T47D (cell line): ENCODE results near the gene ANXA1.
A peak's percentile ranks its signal among the peaks of the same experiment; 100 is the strongest.
"Not testable (repeated sequence)": the region's sequence is repeated elsewhere in the genome, so short reads cannot be mapped to it uniquely, and the experiment has no call there.

Experiments
- DNase-seq, 2 experiments: peaks; one replicate each; pipeline versions ENCODE4 v3.0.0 to v3.0.0-alpha.2; 2011 to 2012; ENCODE audit warnings: low read depth in 1 of 2, low spot score in 1 of 2
- JUND ChIP-seq: IDR thresholded peaks from 2 replicates; pipeline ENCODE4 v1.6.1; 2012; ENCODE audit warnings: low read depth
- in situ Hi-C: cut with HindIII; loops from 2 replicates; pipeline ENCODE4 v1.10.0; 2016; ENCODE audit warnings: low sequenced_read_pairs, low pct_unique_long_range_greater_than_20kb

The ANXA1 gene

GRCh38 chr9:73182928-73183327 is 31.3 kb downstream of the ANXA1 start:
- DNase-seq = no peak
- in situ Hi-C loops = no loop called here
- no peak for TF ChIP-seq JUND

DNA sequence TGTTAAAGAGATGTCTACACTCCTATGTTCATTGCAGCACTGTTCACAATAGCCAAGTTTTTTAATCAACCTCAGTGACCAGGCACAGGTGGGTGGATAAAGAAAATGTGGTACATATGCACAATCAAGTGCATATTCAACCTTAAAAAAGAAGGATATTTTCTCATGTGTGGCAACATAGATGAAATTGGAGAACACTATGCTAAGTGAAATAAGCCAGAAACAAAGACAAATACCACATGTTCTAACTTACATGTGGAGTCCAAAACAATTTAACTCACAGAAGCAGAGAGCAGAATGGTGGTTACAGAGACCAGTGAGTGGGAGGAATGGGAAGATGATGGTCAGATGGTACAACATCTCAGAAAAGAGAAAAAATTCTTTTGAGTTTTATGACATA is 31.8 kb downstream of the ANXA1 start:
- in situ Hi-C loops = no loop called here
- no peak for DNase-seq
- no peak for TF ChIP-seq JUND

DNA sequence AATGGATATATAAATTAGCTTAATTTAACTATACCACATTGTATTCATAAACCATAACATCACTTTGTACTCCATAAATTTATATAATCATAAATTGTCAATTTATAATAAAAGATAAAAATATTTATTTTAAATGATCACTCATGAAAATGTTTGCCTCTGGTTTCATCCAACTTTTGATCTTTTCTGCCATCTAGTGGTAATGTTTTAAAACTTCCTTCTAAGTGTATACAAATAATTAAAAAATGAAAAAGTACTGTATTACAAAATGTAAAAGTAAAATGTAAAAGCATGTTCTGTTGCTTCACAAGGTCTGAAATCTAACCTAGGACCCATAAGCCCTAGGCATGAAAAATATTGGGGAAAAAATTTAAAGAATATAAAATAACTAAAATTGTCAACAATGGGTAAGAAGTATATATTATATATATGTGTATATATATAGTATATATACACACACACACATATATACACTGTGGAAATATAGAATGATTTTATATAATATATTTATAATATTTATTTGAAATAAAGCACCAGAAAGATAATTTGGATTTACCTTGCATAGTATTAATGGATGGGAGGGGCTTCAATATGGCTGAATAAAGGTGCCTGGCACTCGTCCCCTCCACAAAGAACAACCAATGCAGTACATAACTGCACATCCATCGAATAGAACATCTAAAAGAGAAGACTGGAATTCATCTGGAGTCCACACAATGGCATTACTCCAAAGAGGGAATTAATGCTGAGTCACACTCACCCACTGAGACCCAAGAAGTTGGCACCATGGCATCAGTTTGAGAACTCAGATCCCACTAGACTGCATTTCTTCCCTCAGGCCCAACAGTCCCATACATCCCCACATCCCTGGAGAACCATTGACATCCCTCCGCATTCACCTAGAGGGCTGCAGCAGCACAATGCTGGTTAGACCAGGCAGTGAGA is 32.5 kb downstream of the ANXA1 start:
- in situ Hi-C loops = no loop called here
- DNase-seq = peak in 1 of 2 experiments; percentile 56
- no peak for TF ChIP-seq JUND

- DNase-seq, in situ Hi-C loops: not testable (repeated sequence)
Observed at GRCh38 chr9:73191109-73191508, 39.4 kb downstream of the ANXA1 start.

- in situ Hi-C loops = no loop called here
- no peak for DNase-seq
- TF ChIP-seq JUND = no peak
Observed at GRCh38 chr9:73194284-73194683, 42.6 kb downstream of the ANXA1 start.

DNA sequence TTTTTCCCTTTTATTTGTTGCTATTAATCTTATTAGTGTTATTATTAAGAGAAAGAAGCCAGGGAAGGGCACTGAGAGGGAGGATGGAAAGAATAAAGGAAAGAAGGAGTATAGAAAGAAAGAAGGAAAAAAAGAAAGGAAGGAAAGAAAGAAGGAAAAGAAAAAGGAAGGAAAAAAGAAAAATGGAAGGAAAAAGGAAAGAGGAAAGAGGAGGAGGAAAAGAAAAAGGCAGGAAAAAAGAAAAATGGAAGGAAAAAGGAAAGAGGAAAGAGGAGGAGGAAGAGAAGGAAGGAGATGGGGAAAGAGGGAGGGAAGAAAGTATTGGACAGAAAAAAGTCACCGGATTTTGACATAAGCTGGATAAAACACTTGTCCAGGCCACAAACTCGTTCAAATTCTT is 47.8 kb downstream of the ANXA1 start:
- in situ Hi-C loops = no loop called here
- no peak for TF ChIP-seq JUND

GRCh38 chr9:73199886-73200285 is 48.2 kb downstream of the ANXA1 start:
- in situ Hi-C loops = no loop called here
- DNase-seq = peak in 1 of 2 experiments; percentile 70

More for the DNA sequence above, 47.8 kb downstream of the ANXA1 start:
- no peak for DNase-seq

DNA sequence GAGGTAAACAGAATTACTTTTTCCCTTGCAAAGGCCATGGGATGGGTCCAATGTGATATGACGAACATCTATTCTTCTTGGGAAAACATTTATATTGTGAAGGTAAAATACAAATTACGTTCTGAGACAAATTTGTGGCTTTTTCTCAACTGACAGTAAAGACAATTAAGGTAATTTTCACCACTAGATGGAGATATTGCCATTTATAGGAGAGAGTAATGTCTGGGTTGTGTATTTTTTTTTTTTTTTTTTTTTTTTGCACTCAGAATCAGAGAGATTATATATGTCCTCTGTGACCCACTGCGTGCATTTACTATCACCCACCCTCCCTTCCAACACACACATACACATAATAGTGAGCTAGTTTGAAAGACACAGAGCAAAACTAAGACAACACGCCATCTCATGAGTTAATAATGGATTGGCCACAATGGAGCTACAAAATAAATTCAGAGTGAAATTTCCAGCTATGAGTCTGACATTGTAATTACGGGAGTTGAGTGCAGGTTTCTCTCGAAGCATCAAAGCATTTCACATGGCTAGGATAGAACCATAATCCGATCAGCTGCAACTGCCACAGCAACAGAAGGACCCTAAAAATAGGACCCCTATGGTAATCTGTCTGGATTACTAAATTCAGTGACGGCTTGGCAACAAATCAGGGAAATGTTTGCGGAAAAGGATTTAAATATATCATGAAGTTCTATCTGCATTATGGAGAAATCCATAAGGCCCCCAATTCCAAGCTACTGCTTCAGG is 49.2 kb downstream of the ANXA1 start:
- in situ Hi-C loops = no loop called here

More at GRCh38 chr9:73199886-73200285, 48.2 kb downstream of the ANXA1 start:
- no peak for TF ChIP-seq JUND

GRCh38 chr9:73202980-73203379 is 51.3 kb downstream of the ANXA1 start:
- DNase-seq = no peak
- no peak for TF ChIP-seq JUND
- in situ Hi-C loops = no loop called here

More for the DNA sequence above, 49.2 kb downstream of the ANXA1 start:
- TF ChIP-seq JUND = no peak
- peak in 1 of 2 experiments; percentile 37 for DNase-seq

DNA sequence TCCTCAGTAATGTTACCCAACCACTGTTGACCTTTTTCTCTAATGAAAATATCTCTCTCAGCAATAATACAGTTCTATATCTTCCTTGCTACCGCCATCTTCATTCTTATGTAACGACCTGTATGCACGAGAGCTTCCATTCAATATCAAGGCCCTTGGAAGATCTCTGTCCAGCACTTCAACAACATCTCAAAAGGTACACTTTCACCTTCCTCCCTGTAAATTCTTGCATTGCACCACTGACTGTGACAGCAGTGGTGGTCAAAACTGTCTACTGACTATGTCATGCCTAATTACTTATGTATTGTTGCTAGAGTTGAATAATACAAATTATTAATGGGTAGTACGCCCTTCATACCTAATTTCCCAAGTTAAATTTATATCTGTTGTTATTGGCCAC is 53.3 kb downstream of the ANXA1 start:
- no peak for TF ChIP-seq JUND
- DNase-seq = no peak
- in situ Hi-C loops = no loop called here

DNA sequence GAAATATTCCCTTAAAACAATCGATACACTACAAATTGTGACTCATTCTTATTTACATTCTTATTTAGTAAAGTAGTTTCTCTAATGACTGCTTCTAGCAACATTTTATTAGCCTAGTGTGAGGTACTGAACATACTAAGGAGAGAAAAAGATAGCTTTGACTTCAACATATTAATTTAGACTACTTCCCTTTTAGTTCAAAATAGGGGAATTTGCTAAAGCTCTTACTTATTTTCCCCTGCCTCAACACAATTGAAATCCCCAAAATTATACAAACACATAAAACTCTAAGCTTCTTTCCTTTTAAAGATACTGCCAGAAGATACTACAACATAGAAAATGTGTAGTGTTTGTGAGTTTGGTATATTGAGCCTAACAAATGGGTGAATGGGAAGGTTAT is 55.2 kb downstream of the ANXA1 start:
- TF ChIP-seq JUND = no peak
- no peak for DNase-seq
- in situ Hi-C loops = no loop called here

DNA sequence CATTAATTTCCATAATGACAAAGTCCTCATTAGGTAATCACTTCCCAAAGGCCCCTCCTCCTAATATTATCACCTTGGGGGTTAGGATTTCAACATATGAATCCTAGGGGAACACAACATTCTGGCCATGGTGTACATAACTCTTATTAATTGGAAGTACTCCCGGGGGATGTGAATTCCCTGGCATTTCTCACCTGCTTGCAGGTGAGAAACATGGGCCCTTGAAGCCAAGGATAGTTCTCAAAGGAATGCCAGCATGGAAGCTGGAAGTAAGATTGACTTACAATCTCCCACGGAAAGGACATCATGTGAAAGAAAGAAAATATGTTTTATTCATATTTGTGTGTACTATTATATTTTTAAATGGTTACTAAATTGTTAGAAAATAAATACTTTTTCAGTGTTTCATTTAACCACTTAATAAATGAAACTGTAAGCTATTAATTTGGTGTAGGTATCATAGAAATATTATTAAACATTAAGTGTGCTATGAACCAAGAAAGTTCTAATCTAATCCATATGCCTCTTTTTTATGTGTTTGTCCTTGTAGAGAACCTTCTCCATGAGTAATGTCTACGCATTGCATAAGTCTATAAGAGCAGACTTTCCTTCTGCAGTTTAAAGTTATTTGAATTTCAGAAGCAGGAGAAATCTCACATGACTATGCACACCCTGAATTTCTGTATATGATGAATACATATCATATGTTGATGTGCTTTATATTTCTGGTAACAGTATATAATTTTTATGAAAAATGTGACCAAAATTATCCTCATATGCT is 59.4 kb downstream of the ANXA1 start:
- no peak for DNase-seq
- no peak for TF ChIP-seq JUND
- in situ Hi-C loops = no loop called here
